ENCODE results near the gene KIFAP3. TPM values are rescaled to one million over a fixed set of nuclear protein-coding genes. Genes with fewer than 3 reads are reported as not detected.

The KIFAP3 gene
- total and polyA plus RNA-seq, 2 of the 8 experiments (the other 6 are each of a cell fraction or from before 2014, with no cell fraction given): 1.3 to 3.2 TPM

GRCh38 chr1:170017478-170017877 lies 57.0 kb downstream of the KIFAP3 start (continued):
- TF ChIP-seq POLR2AphosphoS5 (IDR thresholded peaks at IDR 0.05; ENCODE audit: low read depth, low read length): no peak

Data from H1 (cell line).